Stimulated activated naive CD8-positive, alpha-beta T cell treated with anti-CD3 and anti-CD28 coated beads, Interleukin-15, Interleukin-2, amounts not matched to agents 100 ng/mL and 50 ng/mL, for 24 hours (primary cell): ENCODE results near the gene GEMIN8.

Experiments
- H3K27ac Mint-ChIP-seq: one replicate; pipeline ENCODE4 v1.8.0; 2021; ENCODE audit warnings: mild to moderate bottlenecking, mixed read lengths
- H3K27me3 Mint-ChIP-seq: one replicate; pipeline ENCODE4 v1.8.0; 2021; ENCODE audit warnings: mixed read lengths
- H3K36me3 Mint-ChIP-seq: one replicate; pipeline ENCODE4 v1.8.0; 2021; ENCODE audit warnings: low read depth, mixed read lengths
- H3K4me1 Mint-ChIP-seq: one replicate; pipeline ENCODE4 v1.8.0; 2021; ENCODE audit warnings: low read depth, mixed read lengths
- H3K4me3 Mint-ChIP-seq: one replicate; pipeline ENCODE4 v1.8.0; 2021; ENCODE audit warnings: mild to moderate bottlenecking, mixed read lengths
- H3K9me3 Mint-ChIP-seq: one replicate; pipeline ENCODE4 v1.8.0; 2021; ENCODE audit warnings: mixed read lengths

The GEMIN8 gene

DNA sequence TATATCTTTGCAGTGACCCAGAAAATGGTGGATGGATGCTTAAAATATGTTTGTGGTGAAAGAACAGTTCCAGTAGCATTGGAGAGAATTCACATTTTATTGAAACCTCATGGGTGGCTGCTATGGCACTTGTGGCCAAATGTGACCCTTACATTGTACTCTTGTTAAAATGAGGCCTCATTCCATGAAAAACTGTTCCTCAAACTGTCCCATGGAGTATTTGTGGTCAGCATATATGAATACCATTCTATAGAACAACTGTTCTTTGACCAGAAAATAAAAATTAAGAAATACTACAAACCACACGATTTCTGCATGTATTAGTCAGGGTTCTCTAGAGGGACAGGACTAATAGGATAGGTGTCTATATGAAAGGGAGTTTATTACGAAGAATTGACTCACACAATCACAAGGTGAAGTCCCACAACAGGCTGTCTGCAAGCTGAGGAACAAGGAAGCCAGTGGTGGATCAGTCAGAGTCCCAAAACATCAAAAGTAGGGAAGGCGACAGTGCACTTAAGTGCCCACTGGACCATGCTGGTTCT, 35.1 kb downstream of the GEMIN8 start:
- H3K9me3 Mint-ChIP-seq = no peaks in the 10 kb centered on the region
- H3K27ac Mint-ChIP-seq = no peak overlapping the region
- H3K27me3 Mint-ChIP-seq = no peaks in the 10 kb centered on the region
- H3K4me3 Mint-ChIP-seq = no peak overlapping the region
- no peaks in the 10 kb centered on the region for H3K4me1 Mint-ChIP-seq
- H3K36me3 Mint-ChIP-seq = no peaks in the 10 kb centered on the region

DNA sequence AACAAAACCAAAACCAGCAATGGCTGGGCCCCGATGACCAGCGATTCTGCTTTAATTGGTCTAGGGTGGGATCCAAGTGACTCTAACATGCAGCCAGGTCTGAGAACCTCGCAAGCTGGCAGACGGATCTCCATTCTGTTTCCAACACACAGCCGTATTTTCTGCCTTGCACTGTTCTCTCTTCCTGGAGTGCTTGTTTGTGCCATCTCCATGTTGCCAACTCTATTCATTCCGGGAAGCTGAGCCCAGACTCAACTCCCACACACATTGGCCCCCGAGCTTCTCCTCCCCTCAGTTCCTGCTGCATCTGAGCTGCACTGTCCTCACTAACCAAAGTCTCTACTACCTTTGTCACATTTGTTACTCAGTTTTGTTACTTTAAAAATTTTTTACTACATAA, 35.6 kb downstream of the GEMIN8 start:
- no peaks in the 10 kb centered on the region for H3K27me3 Mint-ChIP-seq
- H3K4me1 Mint-ChIP-seq = no peaks in the 10 kb centered on the region
- no peaks in the 10 kb centered on the region for H3K9me3 Mint-ChIP-seq
- H3K4me3 Mint-ChIP-seq = no peak overlapping the region
- no peaks in the 10 kb centered on the region for H3K36me3 Mint-ChIP-seq
- no peak overlapping the region for H3K27ac Mint-ChIP-seq

DNA sequence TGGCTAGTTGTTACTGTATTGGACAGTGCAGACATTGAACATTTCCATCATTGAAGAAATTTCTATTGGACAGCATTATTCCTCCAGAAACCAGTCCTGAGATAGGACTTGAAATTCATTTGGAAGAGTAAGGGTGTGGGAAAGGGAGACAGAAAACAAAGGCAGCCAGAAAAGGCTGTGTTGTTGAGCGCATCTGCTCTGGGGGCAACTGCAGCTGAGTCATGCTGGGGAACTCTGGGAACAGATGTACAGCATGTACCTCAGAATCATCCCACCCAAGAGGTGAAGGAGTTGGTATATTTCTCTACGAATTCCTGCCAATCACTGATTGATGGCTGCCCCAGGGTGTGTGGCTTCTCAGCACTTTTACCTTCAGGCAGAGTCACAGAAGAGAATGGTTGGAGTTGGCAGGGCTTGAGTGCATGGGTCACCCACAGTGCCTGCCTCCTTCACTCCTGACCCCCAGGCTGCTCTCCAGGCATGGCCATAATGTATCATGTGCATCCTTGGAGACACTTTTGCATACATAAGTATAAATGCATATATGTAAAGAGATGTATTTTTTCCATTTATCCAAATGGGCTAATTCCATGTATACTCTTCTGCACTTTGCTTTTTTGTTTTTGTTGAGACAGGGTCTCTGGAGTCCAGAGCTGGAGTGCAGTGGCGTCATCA, 39.4 kb downstream of the GEMIN8 start:
- Mint-ChIP-seq H3K9me3 (peaks cover 4% of the 10 kb centered on the region), H3K36me3 (no peaks in the 10 kb centered on the region), H3K4me1 (no peaks in the 10 kb centered on the region), H3K27ac (no peak overlapping the region), H3K27me3 (no peaks in the 10 kb centered on the region), H3K4me3 (no peak overlapping the region)

DNA sequence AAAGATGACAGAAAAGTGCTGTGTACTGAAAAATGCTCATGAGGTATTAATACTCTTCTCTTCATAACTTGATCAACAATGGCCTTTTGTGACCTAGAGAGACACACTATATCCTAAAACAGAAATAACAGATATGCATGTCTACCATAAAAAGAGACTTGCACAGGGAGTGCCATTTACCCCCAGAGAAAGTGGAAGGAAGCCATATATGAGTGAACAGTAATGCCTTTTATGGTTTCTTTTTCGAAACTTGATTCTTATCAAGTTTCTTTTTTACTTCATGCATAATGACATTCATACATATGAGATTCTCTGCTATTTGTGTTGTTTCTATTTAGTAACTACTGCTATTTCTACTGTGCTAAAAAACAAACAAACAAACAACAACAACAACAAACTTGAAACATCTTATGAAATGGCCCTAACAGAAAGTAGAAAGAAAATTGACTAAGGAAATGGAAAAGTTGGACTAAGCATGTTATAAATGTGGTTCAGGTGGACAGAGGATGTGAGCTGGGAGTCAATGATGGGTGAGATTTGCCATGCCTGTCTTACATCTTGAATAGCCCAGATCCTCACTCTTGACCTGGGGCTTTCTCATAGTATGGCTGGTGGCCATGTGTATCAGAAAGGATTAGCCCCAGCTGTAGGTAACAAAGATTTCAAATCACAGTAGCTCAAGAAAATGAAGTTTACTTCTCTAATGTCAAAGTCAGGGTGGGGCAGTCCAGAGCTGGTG, 43.8 kb downstream of the GEMIN8 start:
- peaks cover 8% of the 10 kb centered on the region for H3K36me3 Mint-ChIP-seq
- H3K4me3 Mint-ChIP-seq = no peak overlapping the region
- no peaks in the 10 kb centered on the region for H3K4me1 Mint-ChIP-seq
- H3K27me3 Mint-ChIP-seq = no peaks in the 10 kb centered on the region
- H3K9me3 Mint-ChIP-seq = peaks cover 4% of the 10 kb centered on the region
- H3K27ac Mint-ChIP-seq = no peak overlapping the region

DNA sequence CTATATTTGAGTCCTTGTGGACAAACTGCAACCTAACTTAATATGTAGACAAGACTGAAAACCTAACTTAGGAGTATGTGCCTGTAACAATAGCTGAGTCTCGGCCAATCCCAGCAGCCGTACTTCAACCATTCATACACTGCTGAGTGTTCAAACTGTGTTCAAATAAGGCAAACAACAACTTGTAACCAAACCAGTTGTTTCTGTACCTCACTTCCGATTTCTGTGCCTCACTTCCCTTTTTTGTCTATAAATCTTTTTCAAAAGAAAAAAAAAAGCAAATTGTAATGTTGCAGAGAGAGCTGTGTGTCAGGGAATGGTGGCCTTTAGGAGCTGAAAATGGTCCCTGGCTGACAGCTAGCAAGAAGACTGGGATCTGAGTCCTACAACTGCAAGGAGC, 46.0 kb downstream of the GEMIN8 start:
- no peaks in the 10 kb centered on the region for H3K4me1 Mint-ChIP-seq
- peaks cover 8% of the 10 kb centered on the region for H3K36me3 Mint-ChIP-seq
- no peaks in the 10 kb centered on the region for H3K27me3 Mint-ChIP-seq
- no peak overlapping the region for H3K27ac Mint-ChIP-seq
- H3K4me3 Mint-ChIP-seq = no peak overlapping the region
- H3K9me3 Mint-ChIP-seq = peaks cover 3% of the 10 kb centered on the region

DNA sequence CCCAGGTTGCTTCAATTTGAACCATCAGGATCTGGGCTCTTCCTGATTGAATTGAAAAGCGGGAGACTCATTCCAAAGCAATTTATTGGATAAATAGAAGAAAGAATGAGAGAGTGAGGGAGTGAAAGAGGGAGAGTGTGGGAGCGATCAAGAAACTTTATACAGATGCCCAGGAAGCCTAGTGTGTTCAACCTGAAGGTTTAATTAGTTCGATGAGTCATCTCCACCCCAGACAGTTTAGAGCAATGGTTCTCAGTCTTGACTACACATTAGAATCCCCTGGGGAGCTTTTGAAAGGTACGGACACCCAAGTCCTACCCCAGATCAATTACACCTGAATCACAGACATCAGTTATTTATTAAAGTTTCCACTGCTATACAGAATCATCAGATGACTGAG, 61.5 kb downstream of the GEMIN8 start:
- H3K27me3 Mint-ChIP-seq = no peaks in the 10 kb centered on the region
- H3K9me3 Mint-ChIP-seq = no peaks in the 10 kb centered on the region
- no peaks in the 10 kb centered on the region for H3K36me3 Mint-ChIP-seq
- H3K4me1 Mint-ChIP-seq = no peaks in the 10 kb centered on the region
- no peak overlapping the region for H3K4me3 Mint-ChIP-seq
- H3K27ac Mint-ChIP-seq = no peak overlapping the region

DNA sequence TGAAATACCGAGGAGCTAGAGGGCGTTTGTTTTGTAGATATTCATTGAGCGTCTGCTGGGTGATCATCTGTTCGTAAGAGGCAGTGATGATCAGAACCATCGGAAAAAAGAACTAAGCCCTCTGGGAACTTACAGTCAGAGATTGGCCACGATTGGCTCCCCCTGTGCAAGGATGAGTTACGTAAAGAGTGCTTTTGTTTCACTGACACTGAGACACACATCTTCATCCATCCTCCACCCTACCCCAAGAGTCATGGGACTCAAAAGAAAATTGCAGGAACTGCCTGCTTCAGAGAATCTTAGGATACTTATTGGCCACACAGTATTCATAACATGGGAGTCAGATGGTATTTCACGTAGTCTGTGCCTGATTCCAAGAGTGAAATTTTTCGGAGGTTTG, 62.1 kb downstream of the GEMIN8 start:
- Mint-ChIP-seq H3K27me3 (no peaks in the 10 kb centered on the region), H3K9me3 (no peaks in the 10 kb centered on the region), H3K27ac (no peak overlapping the region), H3K36me3 (no peaks in the 10 kb centered on the region), H3K4me1 (no peaks in the 10 kb centered on the region), H3K4me3 (no peak overlapping the region)

DNA sequence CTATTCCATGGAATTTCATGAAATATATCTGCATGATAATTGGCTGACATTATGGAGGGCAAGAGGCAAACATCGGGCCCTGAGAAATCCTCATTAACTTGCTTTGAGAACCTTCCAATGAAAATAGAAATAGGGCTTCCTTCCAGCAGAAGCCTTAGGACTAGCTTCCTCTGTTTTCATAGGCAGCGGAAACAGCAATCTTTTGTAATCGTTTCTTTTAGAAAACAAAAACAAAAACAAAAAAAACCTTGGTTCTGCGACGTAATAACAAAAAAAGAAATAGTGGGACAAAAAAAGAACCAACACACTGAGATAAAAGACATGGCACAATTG, 62.9 kb downstream of the GEMIN8 start:
- Mint-ChIP-seq H3K4me1 (no peaks in the 10 kb centered on the region), H3K36me3 (no peaks in the 10 kb centered on the region), H3K9me3 (no peaks in the 10 kb centered on the region), H3K27ac (no peak overlapping the region), H3K27me3 (no peaks in the 10 kb centered on the region), H3K4me3 (no peak overlapping the region)

DNA sequence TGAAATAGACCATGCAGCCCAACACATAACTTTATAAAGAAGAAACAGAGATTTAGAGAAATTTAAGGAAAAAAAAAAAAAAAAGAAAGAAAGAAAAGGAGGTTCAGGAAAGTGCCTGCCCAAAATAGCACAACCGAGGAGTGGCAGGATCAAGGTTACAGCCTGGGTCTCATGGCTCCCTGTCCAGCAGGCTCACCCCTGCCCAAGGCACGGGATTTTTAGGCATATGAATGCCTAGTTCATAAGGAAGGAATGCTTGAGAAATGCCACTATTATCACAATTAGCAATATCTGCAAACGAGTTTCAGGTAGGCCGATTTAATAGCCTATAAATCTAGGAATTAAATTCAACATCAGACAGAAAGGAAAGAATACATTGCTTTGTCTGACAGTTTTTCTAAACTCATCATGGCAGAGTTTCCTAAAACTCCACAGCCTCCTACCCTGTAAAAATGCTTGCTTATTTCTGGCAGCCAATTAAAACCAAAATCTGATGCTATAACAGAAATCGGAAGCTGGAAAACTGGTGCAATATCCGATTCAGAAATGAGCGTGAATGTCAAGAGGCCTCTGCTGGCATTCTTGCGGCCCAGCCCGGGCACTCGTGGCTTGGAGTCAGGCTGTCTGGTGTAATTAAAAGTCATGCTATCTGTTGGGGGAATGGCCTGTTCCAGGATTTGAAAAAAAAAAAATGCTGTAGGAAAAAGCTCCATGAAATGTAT, 63.5 kb downstream of the GEMIN8 start:
- Mint-ChIP-seq H3K27ac (no peak overlapping the region), H3K27me3 (no peaks in the 10 kb centered on the region), H3K4me3 (no peak overlapping the region), H3K36me3 (no peaks in the 10 kb centered on the region), H3K4me1 (no peaks in the 10 kb centered on the region), H3K9me3 (no peaks in the 10 kb centered on the region)

DNA sequence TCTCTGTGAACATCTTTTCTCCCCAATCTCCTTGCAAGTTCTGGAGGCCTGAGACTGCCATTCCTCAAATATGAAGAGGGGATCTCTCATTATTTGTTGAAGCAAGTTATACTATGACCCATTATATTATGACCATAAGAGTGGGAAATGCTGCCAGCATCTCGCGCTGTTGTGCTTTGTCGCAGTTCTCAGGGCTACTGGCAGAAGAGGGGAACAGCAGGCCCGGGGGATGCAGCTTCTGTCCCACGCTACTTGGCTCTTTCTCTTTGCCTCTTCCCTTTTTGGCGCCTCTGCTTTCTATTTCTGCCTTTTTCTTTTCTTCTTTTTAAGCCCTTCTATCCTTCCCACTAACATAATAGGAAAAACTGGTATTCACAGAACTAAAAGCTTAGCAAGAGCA, 64.2 kb downstream of the GEMIN8 start:
- Mint-ChIP-seq H3K36me3 (no peaks in the 10 kb centered on the region), H3K4me3 (no peak overlapping the region), H3K9me3 (no peaks in the 10 kb centered on the region), H3K27me3 (no peaks in the 10 kb centered on the region), H3K27ac (no peak overlapping the region), H3K4me1 (no peaks in the 10 kb centered on the region)

DNA sequence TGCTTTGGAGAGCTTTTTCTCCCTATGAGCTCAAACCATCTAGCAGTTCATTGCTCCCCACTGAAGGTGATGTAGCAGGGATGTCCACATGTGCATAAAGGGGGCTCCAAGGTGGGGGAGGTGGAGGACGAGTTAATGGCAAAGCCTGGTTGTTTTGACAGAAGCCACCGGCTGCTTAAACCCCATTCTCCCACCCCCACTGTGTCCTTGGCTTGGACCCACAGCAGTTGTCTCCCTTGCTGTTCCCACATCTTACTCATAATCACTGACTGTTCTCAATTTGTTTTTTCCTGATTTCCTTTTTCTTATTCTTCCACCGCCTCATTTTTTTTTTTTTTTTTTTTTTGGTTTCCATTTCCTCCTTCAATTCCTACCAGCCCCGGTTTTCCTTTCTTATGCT, 72.7 kb downstream of the GEMIN8 start:
- Mint-ChIP-seq H3K4me3 (no peak overlapping the region), H3K9me3 (no peaks in the 10 kb centered on the region), H3K36me3 (no peaks in the 10 kb centered on the region), H3K27ac (no peak overlapping the region), H3K27me3 (peaks cover 6% of the 10 kb centered on the region), H3K4me1 (peaks cover 8% of the 10 kb centered on the region)
